Tibial nerve (tissue), 4 donors: ENCODE measurements around the gene CBY1. TPM values are rescaled to one million over a fixed set of nuclear protein-coding genes. Genes with fewer than 3 reads are reported as not detected.

ENCODE experiments used
- DNase-seq, 2 donors: peaks; one replicate each; pipeline ENCODE4 v3.0.0-alpha.2; 2019; ENCODE audit warnings: low spot score in 2 of 2
- H3K27ac ChIP-seq, 4 donors: fragments of 200-600 bp; sonication (generic) in 3 of 4; one replicate each; pipeline ENCODE4 v1.5.1; 2017 to 2019; ENCODE audit warnings: mild to moderate bottlenecking in 1 of 4
- H3K27me3 ChIP-seq, 2 donors: fragments of 200-600 bp; sonication (generic) in 1 of 2; one replicate each; pipeline versions ENCODE4 v1.5.1 to v1.6.0; 2017 to 2019
- H3K36me3 ChIP-seq, 3 donors: fragments of 200-600 bp; sonication (generic); one replicate each; pipeline ENCODE4 v1.5.1; 2018 to 2019
- H3K4me1 ChIP-seq, 4 donors: fragments of 200-600 bp; sonication (generic) in 3 of 4; one replicate each; pipeline ENCODE4 v1.5.1; 2017 to 2019
- H3K4me3 ChIP-seq, 4 donors: fragments of 200-600 bp; sonication (generic) in 3 of 4; one replicate each; pipeline ENCODE4 v1.5.1; 2017 to 2019; ENCODE audit warnings: mild to moderate bottlenecking in 1 of 4, moderate library complexity in 1 of 4
- H3K9me3 ChIP-seq, 4 donors: fragments of 200-600 bp; sonication (generic) in 3 of 4; one replicate each; pipeline ENCODE4 v1.5.1; 2017 to 2019
- CTCF ChIP-seq, 5 experiments: fragments of 200-600 bp in 3 of 5; fragments of 450-650 bp in 2 of 5; sonication (generic) in 3 of 5; IDR thresholded peaks; one replicate each; pipeline ENCODE4 v1.5.1; 2016 to 2019; ENCODE audit warnings: antibody characterized with exemption in 5 of 5, mild to moderate bottlenecking in 3 of 5, moderate library complexity in 2 of 5
- EP300 ChIP-seq, 2 donors: sonication (generic); formaldehyde crosslinking; IDR thresholded peaks; one replicate each; pipeline ENCODE4 v1.6.1; 2017; ENCODE audit warnings: antibody characterized with exemption in 2 of 2, mild to moderate bottlenecking in 1 of 2
- POLR2A ChIP-seq, 2 donors: fragments of 450-650 bp; IDR thresholded peaks; one replicate each; pipeline ENCODE4 v1.6.1; 2017; ENCODE audit warnings: antibody characterized with exemption in 2 of 2, mild to moderate bottlenecking in 2 of 2, moderate library complexity in 2 of 2
- WGBS, 2 donors: methylation state at CpG; one replicate each; pipeline ENCODE4 v1.1.5; 2018; 5-methylcytosine and 5-hydroxymethylcytosine counted together
- total RNA-seq, 4 donors: library from RNA; depleted of rRNA; stranded (reverse); fragments of >200 nt; gene quantifications; one replicate each; pipeline ENCODE4 v1.1.0, GENCODE V29; 2016

CBY1 gene
- total RNA-seq, 4 donors from 2014 or later = 13.5 to 24.3 (median 17.8) TPM

- WGBS, 2 donors = 89 to 91% methylated on average over 13 of the region's 13 CpGs
These were observed 42.1 kb downstream of the CBY1 start for GRCh38 chr22:38698407-38699094.

GRCh38 chr22:38699143-38699542, 42.7 kb downstream of the CBY1 start:
- 42 to 44% methylated on average over 5 of the region's 5 CpGs for WGBS, 2 donors
- no peaks in the 10 kb centered on the region for H3K27me3 ChIP-seq
- peaks cover 0 to 23% (median 0%) of the 10 kb centered on the region in 3 donors for H3K36me3 ChIP-seq
- TF ChIP-seq CTCF (IDR thresholded peaks at IDR 0.05) (no peak), POLR2A (IDR thresholded peaks at IDR 0.05) (no peak), EP300 (IDR thresholded peaks at IDR 0.05) (no peak)
- H3K27ac ChIP-seq = peak overlapping the region; percentile 90 to 99 (median 99)
- H3K4me1 ChIP-seq = peaks cover 0 to 60% (median 39%) of the 10 kb centered on the region in 4 donors
- H3K9me3 ChIP-seq = no peaks in the 10 kb centered on the region
- no peak for DNase-seq
- peak overlapping the region; percentile 58 to 94 (median 88) for H3K4me3 ChIP-seq

More at GRCh38 chr22:38698407-38699094, 42.1 kb downstream of the CBY1 start:
- DNase-seq = no peak
- Histone ChIP-seq H3K27me3 (no peaks in the 10 kb centered on the region), H3K4me3 (peak overlapping the region in 2 of 4 donors; percentile 58 to 92), H3K4me1 (peaks cover 0 to 65% (median 39%) of the 10 kb centered on the region in 4 donors), H3K9me3 (no peaks in the 10 kb centered on the region), H3K27ac (peak overlapping the region; percentile 9 to 99 (median 94)), H3K36me3 (peaks cover 0 to 24% (median 0%) of the 10 kb centered on the region in 3 donors)
- TF ChIP-seq CTCF (IDR thresholded peaks at IDR 0.05) (no peak), POLR2A (IDR thresholded peaks at IDR 0.05) (no peak), EP300 (IDR thresholded peaks at IDR 0.05) (no peak)

- peaks cover 0 to 62% (median 43%) of the 10 kb centered on the region in 4 donors for H3K4me1 ChIP-seq
- DNase-seq = no peak
- H3K36me3 ChIP-seq = peaks cover 0 to 16% (median 0%) of the 10 kb centered on the region in 3 donors
- H3K9me3 ChIP-seq = no peaks in the 10 kb centered on the region
- H3K27ac ChIP-seq = peak overlapping the region; percentile 90 to 99 (median 99)
- TF ChIP-seq POLR2A (IDR thresholded peaks at IDR 0.05) = peak in 1 of 2 donors; percentile 11
- TF ChIP-seq CTCF (IDR thresholded peaks at IDR 0.05) = no peak
- TF ChIP-seq EP300 (IDR thresholded peaks at IDR 0.05) = no peak
- H3K4me3 ChIP-seq = peak overlapping the region; percentile 58 to 94 (median 88)
- no peaks in the 10 kb centered on the region for H3K27me3 ChIP-seq
- 3 to 12% methylated on average over 6 of the region's 6 CpGs for WGBS, 2 donors
These were observed 43.3 kb downstream of the CBY1 start for GRCh38 chr22:38699784-38700183.

- Histone ChIP-seq H3K27me3 (no peaks in the 10 kb centered on the region), H3K4me1 (peaks cover 0 to 63% (median 46%) of the 10 kb centered on the region in 4 donors), H3K36me3 (peaks cover 0 to 14% (median 0%) of the 10 kb centered on the region in 3 donors), H3K4me3 (peak overlapping the region; percentile 58 to 94 (median 88)), H3K9me3 (no peaks in the 10 kb centered on the region), H3K27ac (peak overlapping the region; percentile 90 to 99 (median 99))
- TF ChIP-seq POLR2A (IDR thresholded peaks at IDR 0.05) (no peak), EP300 (IDR thresholded peaks at IDR 0.05) (no peak), CTCF (IDR thresholded peaks at IDR 0.05) (no peak)
- 0% methylated on average over 18 to 27 of the region's 57 CpGs for WGBS, 2 donors
- DNase-seq = peak in 1 of 2 donors; percentile 41
These were observed 43.9 kb downstream of the CBY1 start for GRCh38 chr22:38700270-38700788.
